ENCODE results near the gene CAMSAP2.

DNA sequence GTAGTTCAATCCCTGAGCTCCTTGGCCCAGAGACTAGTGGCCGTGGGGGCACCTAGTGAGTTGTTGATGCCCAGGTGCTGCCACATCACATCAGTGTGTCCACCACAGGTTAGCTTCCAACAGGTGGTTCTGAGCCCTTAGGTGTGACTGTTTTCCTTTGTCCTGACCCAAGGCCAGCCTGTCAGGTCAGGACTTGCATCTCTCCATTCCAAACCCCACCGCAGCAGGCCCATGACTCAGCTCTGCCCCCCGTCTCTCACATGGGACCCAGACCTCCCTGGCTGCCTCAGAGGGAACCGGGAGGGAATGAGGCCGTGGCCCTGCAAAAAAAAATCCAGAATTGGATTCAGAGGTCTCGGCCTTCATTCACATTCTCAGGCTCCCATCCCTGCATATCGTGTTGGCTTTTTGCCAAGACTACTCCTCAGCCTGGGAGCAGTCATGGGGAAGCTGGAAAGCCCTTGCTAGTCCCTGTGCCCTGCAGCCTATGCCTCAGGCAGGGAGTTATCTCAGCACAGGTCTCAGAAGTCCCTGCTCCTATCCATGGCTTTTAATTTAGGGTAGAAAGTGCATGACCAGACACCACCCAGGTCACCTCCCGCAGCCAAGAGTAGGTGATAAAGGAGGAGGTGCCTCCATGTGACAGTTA is 163.2 kb downstream of the CAMSAP2 start:
- TF ChIP-seq, protein P1, sequence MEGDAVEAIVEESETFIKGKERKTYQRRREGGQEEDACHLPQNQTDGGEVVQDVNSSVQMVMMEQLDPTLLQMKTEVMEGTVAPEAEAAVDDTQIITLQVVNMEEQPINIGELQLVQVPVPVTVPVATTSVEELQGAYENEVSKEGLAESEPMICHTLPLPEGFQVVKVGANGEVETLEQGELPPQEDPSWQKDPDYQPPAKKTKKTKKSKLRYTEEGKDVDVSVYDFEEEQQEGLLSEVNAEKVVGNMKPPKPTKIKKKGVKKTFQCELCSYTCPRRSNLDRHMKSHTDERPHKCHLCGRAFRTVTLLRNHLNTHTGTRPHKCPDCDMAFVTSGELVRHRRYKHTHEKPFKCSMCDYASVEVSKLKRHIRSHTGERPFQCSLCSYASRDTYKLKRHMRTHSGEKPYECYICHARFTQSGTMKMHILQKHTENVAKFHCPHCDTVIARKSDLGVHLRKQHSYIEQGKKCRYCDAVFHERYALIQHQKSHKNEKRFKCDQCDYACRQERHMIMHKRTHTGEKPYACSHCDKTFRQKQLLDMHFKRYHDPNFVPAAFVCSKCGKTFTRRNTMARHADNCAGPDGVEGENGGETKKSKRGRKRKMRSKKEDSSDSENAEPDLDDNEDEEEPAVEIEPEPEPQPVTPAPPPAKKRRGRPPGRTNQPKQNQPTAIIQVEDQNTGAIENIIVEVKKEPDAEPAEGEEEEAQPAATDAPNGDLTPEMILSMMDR (IDR thresholded peaks at IDR 0.05 in 2 of 3, conservative IDR thresholded peaks at IDR 0.05 in 1 of 3; ENCODE audit: control insufficient read depth in 2 of 3, extremely low read depth in 1 of 3, insufficient read depth in 1 of 3, low read depth in 3 of 3, low read length in 3 of 3), result no peak
- TF ChIP-seq MAX (IDR thresholded peaks at IDR 0.05; ENCODE audit: low read depth, low read length), result no peak
- TF ChIP-seq TBL1XR1 (IDR thresholded peaks at IDR 0.05; ENCODE audit: low read depth, low read length), result no peak
- no peak for TF ChIP-seq EZH2 (IDR thresholded peaks at IDR 0.05; ENCODE audit: borderline replicate concordance, control insufficient read depth, low read depth, low read length)
- TF ChIP-seq RAD21 (IDR thresholded peaks at IDR 0.05; ENCODE audit: insufficient read depth, low read depth, low read length), result no peak
- TF ChIP-seq, protein P2, sequence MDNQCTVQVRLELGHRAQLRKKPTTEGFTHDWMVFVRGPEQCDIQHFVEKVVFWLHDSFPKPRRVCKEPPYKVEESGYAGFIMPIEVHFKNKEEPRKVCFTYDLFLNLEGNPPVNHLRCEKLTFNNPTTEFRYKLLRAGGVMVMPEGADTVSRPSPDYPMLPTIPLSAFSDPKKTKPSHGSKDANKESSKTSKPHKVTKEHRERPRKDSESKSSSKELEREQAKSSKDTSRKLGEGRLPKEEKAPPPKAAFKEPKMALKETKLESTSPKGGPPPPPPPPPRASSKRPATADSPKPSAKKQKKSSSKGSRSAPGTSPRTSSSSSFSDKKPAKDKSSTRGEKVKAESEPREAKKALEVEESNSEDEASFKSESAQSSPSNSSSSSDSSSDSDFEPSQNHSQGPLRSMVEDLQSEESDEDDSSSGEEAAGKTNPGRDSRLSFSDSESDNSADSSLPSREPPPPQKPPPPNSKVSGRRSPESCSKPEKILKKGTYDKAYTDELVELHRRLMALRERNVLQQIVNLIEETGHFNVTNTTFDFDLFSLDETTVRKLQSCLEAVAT (IDR thresholded peaks at IDR 0.05), result no peak
- no peak for TF ChIP-seq SREBF1 (IDR thresholded peaks at IDR 0.05; ENCODE audit: low read length)
- TF ChIP-seq SP1 (IDR thresholded peaks at IDR 0.05; ENCODE audit: low read depth, low read length), result no peak

All from GM12878 (cell line).